VCaP (cell line): ENCODE results near the gene TYW1.
"Not testable (repeated sequence)": the region's sequence is repeated elsewhere in the genome, so short reads cannot be mapped to it uniquely, and the experiment has no call there.

Source experiments
- H3K27ac ChIP-seq: fragments of 450-650 bp; 2 replicates; pipeline ENCODE4 v1.5.1; 2017
- CTCF ChIP-seq: fragments of 450-650 bp; conservative IDR thresholded peaks from 2 replicates; pipeline ENCODE4 v1.5.1; 2017; ENCODE audit warnings: mild to moderate bottlenecking, moderate library complexity

The TYW1 gene

DNA sequence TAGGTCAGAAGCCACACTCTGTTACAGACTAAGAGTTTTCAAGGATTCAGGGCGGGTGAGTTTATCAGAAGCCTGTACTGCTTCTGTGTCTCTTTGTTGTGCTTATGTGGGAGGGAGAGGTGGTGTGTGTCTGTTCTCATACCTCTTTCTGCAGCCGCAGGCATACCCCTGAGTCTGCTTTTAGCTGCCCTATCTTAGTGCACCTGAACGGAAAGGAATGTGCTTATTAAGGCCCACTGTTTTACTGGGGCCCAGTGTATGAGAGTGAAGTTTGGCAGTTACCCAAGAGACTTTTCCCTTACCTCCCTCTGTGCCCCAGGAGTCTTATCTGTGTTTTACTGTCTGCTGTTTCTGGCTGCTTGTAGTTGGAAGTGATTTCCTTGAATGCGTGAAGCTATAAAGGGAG, 104.3 kb downstream of the TYW1 start:
- no peak for TF ChIP-seq CTCF
- H3K27ac ChIP-seq = no peak overlapping the region

DNA sequence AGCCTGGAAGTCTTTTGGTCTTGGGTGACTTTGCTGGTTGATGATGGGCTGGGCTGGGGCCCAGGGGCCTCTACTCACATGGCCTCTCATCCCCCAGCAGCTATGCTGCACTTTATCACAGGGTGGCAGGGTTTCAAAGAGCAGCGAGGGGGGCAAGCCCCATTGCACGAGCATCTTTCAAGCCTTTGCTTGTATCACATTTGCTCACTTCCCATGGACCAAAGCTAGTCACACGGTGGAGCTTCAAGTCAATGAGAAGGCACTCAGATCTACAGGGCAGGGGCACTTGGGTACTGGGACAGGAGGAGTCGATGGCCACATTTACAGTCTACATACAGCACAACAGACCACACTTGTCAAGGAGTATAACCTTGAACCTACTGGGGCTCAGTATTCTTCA, 108.3 kb downstream of the TYW1 start:
- H3K27ac ChIP-seq = not testable (repeated sequence)

GRCh38 chr7:67105377-67105776, 108.7 kb downstream of the TYW1 start:
- no peak overlapping the region for H3K27ac ChIP-seq
- TF ChIP-seq CTCF = no peak

- not testable (repeated sequence) for H3K27ac ChIP-seq
Measured at GRCh38 chr7:67106255-67106654, 109.6 kb downstream of the TYW1 start.

GRCh38 chr7:67111342-67111741, 114.7 kb downstream of the TYW1 start:
- H3K27ac ChIP-seq = not testable (repeated sequence)

DNA sequence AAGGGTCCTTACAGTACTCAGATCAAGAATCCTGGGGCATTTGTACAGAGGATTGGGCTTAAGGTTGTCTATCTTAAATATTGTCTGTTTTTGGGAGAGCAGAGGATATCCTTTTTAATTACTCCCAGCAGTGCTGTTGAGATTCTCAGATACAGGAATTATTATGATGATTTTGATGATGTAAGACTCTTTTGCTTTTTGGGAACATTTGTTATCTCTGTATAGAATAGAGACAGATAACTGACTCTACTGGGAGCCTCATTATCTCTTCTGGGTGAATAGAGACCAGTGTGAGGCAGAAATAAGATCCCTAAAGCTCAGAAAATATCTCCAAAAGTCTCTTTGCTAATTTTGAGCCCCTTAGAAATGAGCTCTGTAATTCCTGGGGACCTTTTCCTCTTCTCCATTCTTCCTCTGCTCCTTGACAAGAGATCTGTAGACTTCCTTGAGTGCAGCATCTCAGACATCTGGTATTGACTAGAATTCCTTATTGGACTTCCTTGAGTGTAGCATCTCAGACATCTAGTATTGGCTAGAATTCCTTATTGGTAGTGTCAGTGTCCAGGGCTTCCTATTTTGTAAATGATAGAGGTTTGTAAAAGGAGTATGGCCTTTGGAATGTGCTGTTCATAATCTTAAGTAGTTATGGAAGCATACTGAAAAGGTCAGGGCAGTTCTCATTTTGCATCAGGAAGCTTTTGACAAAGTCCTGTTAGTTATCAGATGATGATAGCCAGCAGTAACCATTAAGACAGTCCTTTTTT, 118.0 kb downstream of the TYW1 start:
- not testable (repeated sequence) for H3K27ac ChIP-seq

- H3K27ac ChIP-seq = not testable (repeated sequence)
Measured at GRCh38 chr7:67120491-67120890, 123.9 kb downstream of the TYW1 start.

DNA sequence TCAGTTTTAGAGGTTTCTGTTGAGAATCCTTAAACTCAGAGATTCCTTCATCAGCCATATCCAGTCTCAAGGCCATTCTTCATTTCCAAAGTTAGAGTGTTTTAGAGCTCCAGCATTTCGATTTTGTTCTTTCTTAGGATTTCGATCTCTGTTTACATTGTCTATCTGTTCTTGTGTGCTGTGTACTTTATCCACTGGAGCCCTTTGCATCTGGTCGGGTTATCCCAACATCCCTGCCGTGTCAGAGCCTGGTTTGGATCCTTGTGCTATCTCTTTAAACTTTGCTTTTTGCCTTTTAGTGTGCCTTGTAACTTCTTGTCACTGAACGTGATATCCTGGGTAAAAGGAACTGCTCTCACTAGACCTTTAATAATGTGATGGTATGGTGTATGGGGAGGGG, 131.6 kb downstream of the TYW1 start:
- H3K27ac ChIP-seq = peak overlapping the region; percentile 55; the same call in 1 of the 2 replicates

- not testable (repeated sequence) for H3K27ac ChIP-seq
Measured at GRCh38 chr7:67130766-67131165, 134.1 kb downstream of the TYW1 start.

DNA sequence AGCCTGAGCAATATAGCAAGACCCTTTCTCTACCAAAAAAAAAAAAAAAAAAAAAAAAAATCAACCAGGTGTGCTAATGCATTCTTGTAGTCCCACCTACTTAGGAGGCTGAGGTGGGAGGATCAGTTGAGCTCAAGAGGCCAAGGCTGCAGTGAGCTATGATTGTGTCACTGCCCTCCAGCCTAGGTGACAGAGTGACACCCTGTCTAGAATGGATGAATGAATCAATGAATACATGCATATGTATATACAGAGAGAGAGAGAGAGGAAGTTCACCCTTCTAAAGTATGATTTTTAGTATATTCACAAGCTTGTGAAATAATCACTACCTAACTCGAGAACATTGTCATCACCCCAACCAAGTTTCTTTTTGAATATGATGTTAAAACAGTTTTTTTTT, 138.3 kb downstream of the TYW1 start:
- not testable (repeated sequence) for H3K27ac ChIP-seq

GRCh38 chr7:67135617-67136486, 139.2 kb downstream of the TYW1 start:
- not testable (repeated sequence) for H3K27ac ChIP-seq

- H3K27ac ChIP-seq = not testable (repeated sequence)
Measured at GRCh38 chr7:67137489-67137888, 140.9 kb downstream of the TYW1 start.

DNA sequence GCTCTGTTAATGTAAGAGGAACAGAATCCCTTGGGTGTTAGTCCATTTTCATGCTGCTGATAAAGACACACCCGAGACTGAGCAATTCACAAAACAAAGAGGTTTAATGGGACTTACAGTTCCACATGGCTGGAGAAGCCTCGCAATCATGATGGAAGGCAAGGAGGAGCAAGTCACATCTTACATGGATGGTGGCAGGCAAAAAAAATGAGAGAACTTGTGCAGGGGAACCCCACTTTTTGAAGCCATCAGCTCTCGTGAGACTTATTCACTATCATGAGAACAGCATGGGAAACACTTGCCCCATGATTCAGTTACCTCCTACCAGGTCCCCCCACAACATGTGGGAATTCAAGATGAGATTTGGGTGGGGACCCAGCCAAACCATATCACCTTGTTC, 143.2 kb downstream of the TYW1 start:
- H3K27ac ChIP-seq = not testable (repeated sequence)

DNA sequence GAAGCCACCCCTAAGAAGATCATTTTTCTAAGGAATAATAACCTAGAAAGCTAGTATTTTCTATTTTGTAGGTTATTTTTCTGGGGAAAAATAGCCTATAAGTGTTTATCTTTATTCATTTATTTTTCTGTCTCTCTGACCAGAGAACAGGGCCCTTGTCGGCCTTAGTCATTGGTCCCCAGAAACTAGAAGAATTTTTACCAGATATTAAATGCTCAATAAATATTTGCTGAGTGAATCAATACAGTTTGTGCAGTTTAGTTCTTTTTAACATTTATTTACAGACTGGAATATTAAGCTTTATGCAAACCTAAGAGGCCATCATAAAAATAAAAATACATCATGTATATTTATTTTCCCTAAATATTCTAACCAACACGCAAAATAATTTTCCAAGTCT, 144.4 kb downstream of the TYW1 start:
- peak overlapping the region; percentile 31 for H3K27ac ChIP-seq

DNA sequence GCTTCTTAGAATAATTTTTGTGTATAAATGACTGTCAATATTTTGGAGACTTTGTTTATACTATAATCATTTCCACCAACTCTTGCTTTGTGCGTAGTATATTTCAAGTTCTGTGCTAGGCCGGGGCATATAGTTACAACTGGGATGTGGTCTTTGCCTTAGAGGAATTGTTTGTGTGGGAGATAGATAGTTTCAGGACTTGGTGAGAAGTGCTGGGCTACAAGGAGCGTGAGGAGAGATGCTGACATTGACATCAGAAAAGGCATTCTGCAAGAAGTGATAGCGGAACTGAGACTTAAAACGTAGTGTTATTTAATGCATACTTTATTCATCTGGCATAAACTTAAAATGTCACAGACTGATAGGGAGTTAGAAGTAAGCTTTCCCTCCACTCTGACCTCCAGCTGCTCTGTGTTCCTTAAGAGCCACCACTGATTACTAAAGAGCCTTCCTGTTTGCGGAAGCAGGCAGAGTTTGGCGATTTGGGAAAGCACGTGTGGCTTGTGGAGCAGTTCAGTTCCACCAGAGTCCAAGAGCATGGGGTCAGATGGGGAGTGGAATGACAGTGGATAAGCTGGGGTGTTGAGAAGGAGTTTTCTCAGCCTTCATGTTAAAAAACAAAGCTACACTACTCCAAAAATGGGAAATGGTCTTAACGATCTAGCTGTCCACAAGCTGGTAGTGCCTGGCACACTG, 146.6 kb downstream of the TYW1 start:
- not testable (repeated sequence) for H3K27ac ChIP-seq

DNA sequence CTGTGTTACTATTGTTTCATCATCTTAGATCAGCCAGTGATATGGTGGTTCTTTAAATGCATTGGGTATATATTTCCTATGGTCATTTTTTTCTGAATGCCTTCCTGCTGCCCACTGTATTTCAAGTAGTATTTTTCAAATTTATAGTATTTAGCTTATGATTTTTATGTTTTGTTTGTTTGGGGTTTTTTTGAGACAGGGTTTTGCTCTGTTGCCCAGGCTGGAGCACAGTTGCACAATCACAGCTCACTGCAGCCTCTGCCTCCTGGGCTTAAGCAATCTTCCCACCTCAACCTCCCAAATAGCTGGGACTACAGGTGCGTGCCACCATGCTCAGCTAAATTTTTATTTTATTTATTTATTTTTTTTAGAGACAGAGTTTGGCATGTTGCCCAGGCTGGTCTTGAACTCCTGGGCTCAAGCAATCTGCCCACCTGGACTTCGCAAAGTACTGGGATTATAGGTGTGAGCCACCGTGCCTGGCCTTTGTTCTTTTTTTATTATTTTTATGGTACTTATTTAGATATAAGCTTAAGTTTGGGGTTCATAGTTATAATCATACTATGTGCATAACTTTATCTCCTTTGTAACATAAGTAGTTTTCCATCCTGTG, 149.1 kb downstream of the TYW1 start:
- peak overlapping the region; percentile 22; the same call in 1 of the 2 replicates for H3K27ac ChIP-seq

GRCh38 chr7:67149131-67149530, 152.5 kb downstream of the TYW1 start:
- not testable (repeated sequence) for H3K27ac ChIP-seq

GRCh38 chr7:67154374-67154773, 157.7 kb downstream of the TYW1 start:
- not testable (repeated sequence) for H3K27ac ChIP-seq

DNA sequence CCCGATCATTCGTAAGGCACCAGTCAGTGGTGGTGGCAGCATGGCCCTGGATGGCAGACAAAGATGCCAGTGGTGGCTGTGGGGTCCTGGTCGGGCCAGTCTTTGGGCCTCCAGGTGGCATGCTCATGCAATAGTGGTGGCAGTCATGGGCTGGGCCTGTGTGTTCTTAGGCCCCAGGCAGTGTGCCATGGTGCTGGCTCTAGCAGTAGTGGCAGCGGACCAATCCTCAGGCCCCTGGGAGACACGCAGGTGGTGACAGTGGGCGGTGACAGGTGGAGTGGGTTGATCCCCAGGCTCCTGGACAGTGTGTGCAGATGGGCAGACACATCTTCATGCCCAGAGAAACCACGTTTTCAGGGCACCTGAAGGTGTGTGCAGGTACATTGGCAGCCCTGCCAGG, 159.4 kb downstream of the TYW1 start:
- H3K27ac ChIP-seq = not testable (repeated sequence)
